Esophagus muscularis mucosa (tissue), 4 donors: Measurements from ENCODE around the gene MTCP1.

Experiments
- EP300 ChIP-seq: sonication (generic); formaldehyde crosslinking; IDR thresholded peaks from one replicate; pipeline ENCODE4 v1.6.1; 2017; ENCODE audit warnings: antibody characterized with exemption
- POLR2A ChIP-seq: fragments of 450-650 bp; IDR thresholded peaks from one replicate; pipeline ENCODE4 v1.6.1; 2017; ENCODE audit warnings: antibody characterized with exemption, moderate library complexity, mild to moderate bottlenecking, low read depth
- POLR2AphosphoS5 ChIP-seq, 2 donors: sonication (generic); formaldehyde crosslinking; IDR thresholded peaks; one replicate each; pipeline ENCODE4 v1.6.1; 2017; ENCODE audit warnings: antibody characterized with exemption in 2 of 2
- TF ChIP-seq, protein P1 (sequence below), 3 experiments: fragments of 200-600 bp in 2 of 3; fragments of 450-650 bp in 1 of 3; sonication (generic) in 2 of 3; IDR thresholded peaks; one replicate each; pipeline ENCODE4 v1.5.1; 2017 to 2019; ENCODE audit warnings: antibody characterized with exemption in 3 of 3, mild to moderate bottlenecking in 2 of 3, moderate library complexity in 1 of 3

DNA sequence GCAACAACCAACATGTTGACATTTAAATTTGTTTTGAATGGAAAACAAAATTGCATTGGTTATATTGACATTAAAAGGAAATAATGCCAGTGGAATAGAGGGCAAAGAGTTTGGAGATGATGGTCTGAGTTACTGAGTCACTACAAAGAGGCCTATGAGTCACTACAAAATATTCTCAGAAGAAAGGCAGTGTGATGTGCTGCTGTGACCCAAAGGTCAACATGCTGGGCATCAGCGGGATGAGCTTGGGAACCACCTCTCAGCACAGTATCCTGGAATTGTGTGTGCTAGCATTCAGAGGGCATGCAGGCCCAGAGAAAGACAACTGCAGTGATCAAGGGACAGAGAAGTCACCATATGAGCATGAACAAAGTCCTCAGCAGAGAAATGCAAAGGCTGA lies 2.8 kb downstream of the MTCP1 start:
- TF ChIP-seq, protein P1, sequence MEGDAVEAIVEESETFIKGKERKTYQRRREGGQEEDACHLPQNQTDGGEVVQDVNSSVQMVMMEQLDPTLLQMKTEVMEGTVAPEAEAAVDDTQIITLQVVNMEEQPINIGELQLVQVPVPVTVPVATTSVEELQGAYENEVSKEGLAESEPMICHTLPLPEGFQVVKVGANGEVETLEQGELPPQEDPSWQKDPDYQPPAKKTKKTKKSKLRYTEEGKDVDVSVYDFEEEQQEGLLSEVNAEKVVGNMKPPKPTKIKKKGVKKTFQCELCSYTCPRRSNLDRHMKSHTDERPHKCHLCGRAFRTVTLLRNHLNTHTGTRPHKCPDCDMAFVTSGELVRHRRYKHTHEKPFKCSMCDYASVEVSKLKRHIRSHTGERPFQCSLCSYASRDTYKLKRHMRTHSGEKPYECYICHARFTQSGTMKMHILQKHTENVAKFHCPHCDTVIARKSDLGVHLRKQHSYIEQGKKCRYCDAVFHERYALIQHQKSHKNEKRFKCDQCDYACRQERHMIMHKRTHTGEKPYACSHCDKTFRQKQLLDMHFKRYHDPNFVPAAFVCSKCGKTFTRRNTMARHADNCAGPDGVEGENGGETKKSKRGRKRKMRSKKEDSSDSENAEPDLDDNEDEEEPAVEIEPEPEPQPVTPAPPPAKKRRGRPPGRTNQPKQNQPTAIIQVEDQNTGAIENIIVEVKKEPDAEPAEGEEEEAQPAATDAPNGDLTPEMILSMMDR (IDR thresholded peaks at IDR 0.05): no peak
- peak in 1 of 2 donors; percentile 30 for TF ChIP-seq POLR2AphosphoS5 (IDR thresholded peaks at IDR 0.05)
- TF ChIP-seq POLR2A: no peak
- no peak for TF ChIP-seq EP300
